Measurements from ENCODE around the gene ROR2. TPM values are rescaled to one million over a fixed set of nuclear protein-coding genes. Genes with fewer than 3 reads are reported as not detected.

The ROR2 gene
- total RNA-seq, 3 donors from 2014 or later = 0.10 to 0.16 (median 0.11) TPM

DNA sequence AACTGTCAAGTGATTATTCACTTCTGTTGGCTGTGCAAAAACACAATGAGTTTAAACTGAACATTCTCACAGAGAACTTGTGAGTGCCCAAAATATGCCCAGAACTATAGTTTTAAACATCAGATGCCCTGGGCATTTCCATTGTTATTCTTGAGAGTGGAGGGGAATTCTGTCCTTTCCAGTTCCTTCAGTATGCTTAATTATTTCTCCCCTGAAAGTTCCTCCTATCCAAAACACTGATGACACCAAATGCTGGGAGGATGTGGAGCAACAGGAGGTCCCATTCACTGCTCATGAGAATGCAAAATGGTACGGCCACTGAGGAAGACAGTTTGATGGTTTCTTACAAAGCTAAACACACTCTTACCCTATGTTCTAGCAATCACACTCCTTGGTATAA lies 55.5 kb downstream of the ROR2 start:
- Mint-ChIP-seq H3K4me1 (ENCODE audit: low read depth) (no peaks in the 10 kb centered on the region), H3K36me3 (ENCODE audit: insufficient read depth) (no peaks in the 10 kb centered on the region), H3K27me3 (ENCODE audit: low read depth) (peaks cover 32% of the 10 kb centered on the region), H3K4me3 (no peak overlapping the region), H3K9me3 (no peaks in the 10 kb centered on the region)
- ATAC-seq (no peak), DNase-seq (no peak)

DNA sequence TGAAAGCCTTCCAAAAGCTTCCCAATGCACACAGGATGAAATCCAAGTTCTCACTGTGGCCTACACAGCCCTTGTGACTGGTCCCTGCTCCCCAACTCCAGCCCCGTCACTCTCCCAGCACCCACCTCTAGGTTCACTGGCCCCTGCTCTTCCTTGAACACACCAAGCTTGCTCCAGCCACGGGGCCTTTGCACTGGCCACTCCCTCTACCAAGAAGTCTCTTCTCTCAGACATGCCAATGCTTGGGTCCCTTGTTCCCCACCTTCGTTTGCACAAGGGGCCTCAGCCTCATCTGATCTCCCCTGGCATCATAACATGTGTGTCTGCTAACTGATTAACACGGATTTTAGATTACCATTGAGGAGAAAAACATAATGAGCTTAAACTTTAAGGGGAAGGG lies 56.0 kb downstream of the ROR2 start:
- Mint-ChIP-seq H3K36me3 (ENCODE audit: insufficient read depth) (no peaks in the 10 kb centered on the region), H3K4me3 (no peak overlapping the region), H3K27me3 (ENCODE audit: low read depth) (peaks cover 32% of the 10 kb centered on the region), H3K4me1 (ENCODE audit: low read depth) (no peaks in the 10 kb centered on the region), H3K9me3 (no peaks in the 10 kb centered on the region)
- ATAC-seq = no peak
- no peak for DNase-seq

DNA sequence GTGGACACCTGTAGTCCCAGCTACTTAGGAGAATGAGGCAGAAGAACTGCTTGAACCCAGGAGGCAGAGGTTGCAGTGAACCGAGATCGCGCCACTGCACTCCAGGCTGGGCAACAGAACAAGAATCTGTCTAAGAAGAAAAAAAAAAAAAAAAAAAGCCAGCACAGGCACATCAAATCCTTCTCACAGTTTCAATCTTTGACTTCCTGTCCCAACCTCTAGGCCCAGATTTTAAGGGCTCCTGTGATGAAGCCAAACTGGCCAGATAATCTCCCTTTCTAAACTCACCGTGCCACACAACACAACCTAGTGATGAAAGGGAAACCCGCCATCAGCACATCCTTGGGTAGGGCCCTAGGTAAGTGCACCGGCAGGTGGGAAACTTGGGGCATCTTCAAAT lies 58.1 kb downstream of the ROR2 start:
- Mint-ChIP-seq H3K27me3 (ENCODE audit: low read depth) (peaks cover 33% of the 10 kb centered on the region), H3K4me1 (ENCODE audit: low read depth) (no peaks in the 10 kb centered on the region), H3K36me3 (ENCODE audit: insufficient read depth) (no peaks in the 10 kb centered on the region), H3K4me3 (no peak overlapping the region), H3K9me3 (no peaks in the 10 kb centered on the region)
- DNase-seq (no peak), ATAC-seq (no peak)

DNA sequence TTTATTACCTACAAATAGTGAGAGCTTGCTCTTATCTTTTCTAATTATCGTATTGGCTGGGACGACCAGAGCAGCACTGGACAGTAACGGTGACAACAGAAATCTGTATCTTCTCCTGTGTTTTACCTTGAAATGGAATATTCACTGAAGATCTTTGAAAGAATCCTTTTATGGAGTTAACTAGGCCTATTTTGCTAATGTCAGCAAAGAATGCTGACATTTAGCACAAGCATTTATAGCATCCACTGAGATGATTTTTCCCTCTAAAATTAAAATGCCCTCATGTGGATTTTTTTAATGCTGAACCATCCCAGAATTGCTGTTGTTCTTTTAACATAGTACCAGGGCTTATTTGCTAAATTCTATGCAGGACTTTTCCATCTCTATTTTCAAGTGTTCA lies 59.4 kb downstream of the ROR2 start:
- DNase-seq = no peak
- Mint-ChIP-seq H3K4me1 (ENCODE audit: low read depth) (no peaks in the 10 kb centered on the region), H3K9me3 (no peaks in the 10 kb centered on the region), H3K36me3 (ENCODE audit: insufficient read depth) (no peaks in the 10 kb centered on the region), H3K27me3 (ENCODE audit: low read depth) (peaks cover 28% of the 10 kb centered on the region), H3K4me3 (no peak overlapping the region)
- no peak for ATAC-seq

DNA sequence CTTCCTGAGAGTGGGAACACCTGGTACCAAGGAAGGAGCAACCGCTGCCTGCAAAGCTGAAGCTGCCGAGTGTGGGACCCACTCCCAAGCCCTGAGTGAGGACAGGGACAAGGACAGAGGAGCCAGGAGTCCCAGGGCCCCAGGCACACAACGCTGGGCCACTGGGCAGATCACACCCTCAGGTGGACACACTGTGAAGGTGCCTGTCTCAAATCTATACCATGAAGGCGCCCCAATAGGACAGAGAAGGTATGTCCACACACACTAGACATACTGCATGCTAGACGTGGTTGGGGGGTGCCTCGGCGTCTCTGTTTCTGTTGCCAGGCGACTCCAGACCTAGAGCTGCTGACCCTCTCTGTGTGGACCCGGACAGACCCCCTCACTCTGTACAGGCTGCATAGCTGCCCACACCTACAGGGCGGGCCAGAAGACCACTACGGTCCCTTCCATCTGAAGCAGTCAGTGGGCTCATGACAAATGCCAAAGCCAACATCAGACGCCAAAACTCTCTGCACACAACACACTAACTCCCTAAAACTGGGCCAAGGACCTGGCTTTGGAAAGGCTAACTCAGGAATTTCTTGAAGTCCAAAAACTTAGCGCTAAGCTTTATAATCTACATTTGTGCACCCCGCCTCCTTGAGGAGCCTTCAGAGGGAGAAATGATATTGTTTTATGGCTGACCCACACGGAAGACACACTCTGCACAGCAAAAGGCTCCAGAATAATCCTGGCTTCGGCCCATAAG lies 60.7 kb downstream of the ROR2 start:
- no peaks in the 10 kb centered on the region for H3K36me3 Mint-ChIP-seq (ENCODE audit: insufficient read depth)
- DNase-seq (no peak), ATAC-seq (no peak)
- peaks cover 22% of the 10 kb centered on the region for H3K27me3 Mint-ChIP-seq (ENCODE audit: low read depth)
- no peaks in the 10 kb centered on the region for H3K9me3 Mint-ChIP-seq
- no peak overlapping the region for H3K4me3 Mint-ChIP-seq
- no peaks in the 10 kb centered on the region for H3K4me1 Mint-ChIP-seq (ENCODE audit: low read depth)

DNA sequence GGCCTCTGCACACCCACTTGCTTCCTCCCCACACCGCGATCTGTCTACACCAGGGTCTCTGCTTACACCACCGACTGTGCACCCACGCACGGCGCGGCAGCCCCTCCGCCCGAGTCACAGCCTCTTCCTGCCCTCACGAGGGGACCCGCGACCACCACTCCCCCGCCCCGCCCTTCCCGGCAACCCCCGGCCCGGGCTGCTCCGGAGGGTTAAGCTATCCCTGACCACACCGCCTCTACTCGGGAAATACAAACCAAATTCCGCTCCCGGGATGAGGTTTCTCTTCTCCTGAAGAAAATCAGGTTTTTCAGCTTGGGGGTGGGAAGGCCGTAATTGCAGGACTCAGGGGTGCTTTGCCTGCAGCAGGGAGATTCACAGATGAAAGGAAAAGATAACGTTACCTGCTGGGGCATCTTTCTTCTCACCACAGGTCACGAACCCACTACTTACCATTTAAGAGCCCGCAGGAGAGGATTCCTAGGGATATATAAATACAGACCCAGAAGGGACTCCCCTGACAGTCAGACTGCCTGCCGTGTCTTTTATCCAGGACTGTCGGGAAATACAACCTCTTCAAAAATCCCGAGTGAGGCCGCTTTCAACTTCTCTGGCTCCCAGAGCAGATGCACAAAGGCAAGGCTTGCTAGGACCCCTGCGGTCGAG lies 63.5 kb downstream of the ROR2 start:
- H3K36me3 Mint-ChIP-seq (ENCODE audit: insufficient read depth) = no peaks in the 10 kb centered on the region
- H3K4me1 Mint-ChIP-seq (ENCODE audit: low read depth) = no peaks in the 10 kb centered on the region
- H3K27me3 Mint-ChIP-seq (ENCODE audit: low read depth) = peaks cover 16% of the 10 kb centered on the region
- no peak for ATAC-seq
- DNase-seq = no peak
- no peaks in the 10 kb centered on the region for H3K9me3 Mint-ChIP-seq
- no peak overlapping the region for H3K4me3 Mint-ChIP-seq

DNA sequence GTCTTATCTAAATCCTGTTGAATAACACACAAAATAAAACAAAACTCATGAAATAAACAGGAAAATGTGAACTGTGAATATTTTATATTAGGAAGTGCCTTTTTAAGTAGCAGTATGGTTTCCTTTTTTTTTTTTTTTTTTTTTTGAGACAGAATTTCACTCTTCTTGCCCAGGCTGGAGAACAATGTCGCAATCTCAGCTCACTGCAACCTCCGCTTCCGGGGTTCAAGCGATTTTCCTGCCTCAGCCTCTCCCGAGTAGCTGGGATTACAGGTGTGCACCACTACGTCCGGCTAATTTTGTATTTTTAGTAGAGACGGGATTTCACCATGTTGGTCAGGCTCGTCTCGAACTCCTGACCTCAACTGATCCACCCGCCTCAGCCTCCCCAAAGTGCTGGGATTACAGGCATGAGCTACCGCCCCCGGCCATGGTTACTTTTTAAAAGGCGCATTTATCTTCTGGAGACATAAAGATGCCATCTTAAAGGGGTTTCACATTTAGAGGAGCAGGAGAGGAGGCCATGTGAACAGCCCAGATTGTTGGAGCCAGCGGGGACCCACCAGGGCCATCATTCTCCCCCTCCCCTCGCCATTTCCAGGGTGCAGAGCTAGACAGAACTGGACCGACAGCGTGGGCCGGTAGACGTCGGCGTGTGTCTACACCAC lies 64.1 kb downstream of the ROR2 start:
- H3K4me3 Mint-ChIP-seq = no peak overlapping the region
- DNase-seq (no peak), ATAC-seq (no peak)
- H3K27me3 Mint-ChIP-seq (ENCODE audit: low read depth) = peaks cover 17% of the 10 kb centered on the region
- no peaks in the 10 kb centered on the region for H3K4me1 Mint-ChIP-seq (ENCODE audit: low read depth)
- no peaks in the 10 kb centered on the region for H3K36me3 Mint-ChIP-seq (ENCODE audit: insufficient read depth)
- H3K9me3 Mint-ChIP-seq = no peaks in the 10 kb centered on the region

DNA sequence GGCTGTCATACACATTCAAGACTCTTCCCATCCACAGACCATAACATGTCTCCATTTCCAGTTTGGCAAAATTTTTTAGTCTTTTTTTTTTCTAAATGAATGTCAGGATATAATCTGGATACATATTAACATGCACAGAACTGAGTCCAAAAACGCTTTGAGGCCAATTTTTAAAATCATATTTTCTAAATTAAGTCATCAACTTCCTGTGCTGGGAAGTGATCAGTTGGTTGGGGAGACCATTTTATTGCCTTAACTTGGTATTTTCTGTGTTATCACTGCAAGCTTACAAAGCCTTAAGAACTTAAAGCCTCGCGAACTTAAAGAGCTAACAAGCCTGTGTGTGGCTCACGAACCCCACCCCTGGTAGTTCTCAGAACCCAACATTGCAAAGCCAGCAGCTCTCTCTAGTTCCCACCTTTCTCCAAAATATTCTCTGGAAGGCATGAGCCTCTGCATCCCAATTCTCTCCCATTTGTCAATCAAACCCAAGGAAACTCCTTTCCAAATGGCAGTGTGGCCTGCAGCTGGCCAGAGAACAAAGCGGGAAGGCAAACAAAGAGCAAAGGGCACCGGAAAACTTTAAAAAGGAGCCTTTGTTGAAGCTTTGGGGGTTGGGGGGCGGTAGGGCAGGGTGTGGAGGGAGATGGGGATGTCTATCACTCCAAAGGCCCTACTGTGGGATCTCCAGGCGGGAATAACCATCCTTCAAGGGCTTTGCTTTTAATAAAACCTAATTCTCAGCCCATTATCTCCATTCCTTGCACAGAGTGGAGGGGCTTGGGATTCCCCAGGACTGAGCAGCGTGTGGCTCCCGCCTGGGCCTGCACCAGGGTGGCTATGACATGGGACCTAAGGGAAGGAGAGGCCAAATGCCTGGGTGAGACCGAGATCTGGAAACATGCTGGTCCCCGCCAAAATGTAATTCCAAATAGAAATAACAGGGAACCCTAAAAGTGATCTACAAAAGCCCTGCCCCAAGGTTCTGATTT lies 65.0 kb downstream of the ROR2 start:
- no peak for DNase-seq
- Mint-ChIP-seq H3K4me3 (no peak overlapping the region), H3K9me3 (no peaks in the 10 kb centered on the region), H3K27me3 (ENCODE audit: low read depth) (peaks cover 17% of the 10 kb centered on the region), H3K4me1 (ENCODE audit: low read depth) (no peaks in the 10 kb centered on the region), H3K36me3 (ENCODE audit: insufficient read depth) (no peaks in the 10 kb centered on the region)
- ATAC-seq = no peak

DNA sequence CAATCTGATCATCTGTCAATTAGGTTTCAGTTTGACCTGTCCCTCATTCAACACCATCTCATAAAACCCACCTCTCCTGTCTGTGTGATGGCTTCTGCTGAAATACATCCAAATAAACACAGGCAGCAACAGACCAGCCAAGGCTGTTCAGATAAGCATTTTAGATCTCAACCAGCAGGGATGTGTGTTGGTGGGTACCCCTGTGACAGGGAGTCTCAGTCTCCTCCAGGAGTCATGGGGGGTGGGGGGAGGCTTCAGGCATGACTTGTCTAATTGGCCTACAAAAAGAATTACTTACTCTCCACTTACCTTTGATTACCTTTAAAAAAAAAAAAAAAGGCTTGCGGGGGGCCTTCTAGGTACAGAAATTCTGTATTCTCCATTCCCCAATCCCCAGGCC lies 65.9 kb downstream of the ROR2 start:
- Mint-ChIP-seq H3K27me3 (ENCODE audit: low read depth) (peaks cover 17% of the 10 kb centered on the region), H3K4me1 (ENCODE audit: low read depth) (no peaks in the 10 kb centered on the region), H3K9me3 (no peaks in the 10 kb centered on the region), H3K36me3 (ENCODE audit: insufficient read depth) (no peaks in the 10 kb centered on the region), H3K4me3 (no peak overlapping the region)
- DNase-seq (no peak), ATAC-seq (no peak)

DNA sequence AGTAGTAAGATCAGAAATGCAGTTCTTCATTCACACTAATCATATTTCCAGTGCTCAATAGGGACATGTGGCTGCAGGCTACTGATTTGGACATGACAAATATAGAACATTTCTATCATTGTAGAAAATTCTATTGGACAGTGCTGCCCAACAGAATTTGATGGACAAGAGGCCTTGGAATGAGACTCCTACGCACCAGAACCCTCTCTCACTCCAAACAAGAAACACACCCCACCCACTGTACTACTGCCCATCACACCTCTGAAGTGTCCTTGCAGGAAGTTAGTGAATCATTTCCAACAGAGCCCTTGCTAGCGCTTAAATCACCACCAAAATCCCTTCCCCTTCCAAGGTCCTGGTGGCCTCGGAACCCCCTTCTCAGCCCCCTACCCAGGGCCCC lies 66.5 kb downstream of the ROR2 start:
- Mint-ChIP-seq H3K4me1 (ENCODE audit: low read depth) (no peaks in the 10 kb centered on the region), H3K4me3 (no peak overlapping the region), H3K9me3 (no peaks in the 10 kb centered on the region), H3K36me3 (ENCODE audit: insufficient read depth) (no peaks in the 10 kb centered on the region), H3K27me3 (ENCODE audit: low read depth) (peaks cover 14% of the 10 kb centered on the region)
- DNase-seq (no peak), ATAC-seq (no peak)

DNA sequence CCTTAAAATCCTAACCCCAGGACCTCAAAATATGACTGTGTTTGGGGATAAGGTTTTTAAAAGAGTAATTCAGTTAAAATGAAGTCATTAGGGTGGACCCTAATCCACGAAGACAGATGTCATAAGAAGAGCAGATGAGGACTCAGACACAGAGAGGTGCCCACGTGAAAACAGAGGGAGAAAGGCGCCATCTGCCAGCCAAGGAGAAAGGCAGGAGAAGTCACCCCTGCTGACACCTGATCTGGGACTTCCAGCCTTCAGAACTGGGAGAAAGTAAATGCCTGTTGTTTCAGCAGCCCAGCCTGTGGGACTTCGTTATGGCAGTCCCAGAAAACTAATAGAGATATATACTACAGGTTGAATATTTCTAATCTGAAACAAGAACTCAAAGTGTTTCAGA lies 67.4 kb downstream of the ROR2 start:
- DNase-seq (no peak), ATAC-seq (no peak)
- Mint-ChIP-seq H3K36me3 (ENCODE audit: insufficient read depth) (no peaks in the 10 kb centered on the region), H3K27me3 (ENCODE audit: low read depth) (peaks cover 8% of the 10 kb centered on the region), H3K4me1 (ENCODE audit: low read depth) (no peaks in the 10 kb centered on the region), H3K9me3 (no peaks in the 10 kb centered on the region), H3K4me3 (no peak overlapping the region)

DNA sequence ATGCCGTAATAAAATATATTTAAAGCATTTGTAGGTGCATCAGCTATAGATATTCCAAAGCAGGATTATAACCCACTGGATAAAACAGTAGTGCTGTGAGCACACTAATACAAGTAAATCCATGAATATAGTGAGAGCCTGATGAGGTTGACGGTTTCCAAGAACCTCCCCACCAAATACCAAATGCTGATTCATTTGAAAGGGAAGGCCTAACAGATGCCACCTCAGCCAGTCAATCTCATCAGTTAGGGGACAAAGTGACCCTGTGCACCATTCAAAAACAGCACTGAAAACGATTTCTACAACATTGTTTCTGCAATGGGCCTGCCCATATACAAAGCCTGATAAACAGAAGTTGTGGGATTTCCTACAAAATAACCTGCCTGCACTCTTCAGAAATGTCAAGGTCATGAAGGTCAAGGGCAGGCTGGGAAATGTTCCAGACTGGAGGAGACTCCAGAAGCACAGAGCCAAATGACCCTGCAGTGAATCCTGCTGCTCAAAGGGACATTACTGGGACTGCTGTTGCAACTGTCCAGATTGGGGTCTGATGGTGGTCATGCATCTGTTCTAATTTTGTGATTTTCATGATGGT lies 69.6 kb downstream of the ROR2 start:
- H3K27me3 Mint-ChIP-seq (ENCODE audit: low read depth) = peaks cover 3% of the 10 kb centered on the region
- H3K9me3 Mint-ChIP-seq = no peaks in the 10 kb centered on the region
- H3K4me1 Mint-ChIP-seq (ENCODE audit: low read depth) = no peaks in the 10 kb centered on the region
- no peak for ATAC-seq
- no peak for DNase-seq
- H3K36me3 Mint-ChIP-seq (ENCODE audit: insufficient read depth) = no peaks in the 10 kb centered on the region
- no peak overlapping the region for H3K4me3 Mint-ChIP-seq

DNA sequence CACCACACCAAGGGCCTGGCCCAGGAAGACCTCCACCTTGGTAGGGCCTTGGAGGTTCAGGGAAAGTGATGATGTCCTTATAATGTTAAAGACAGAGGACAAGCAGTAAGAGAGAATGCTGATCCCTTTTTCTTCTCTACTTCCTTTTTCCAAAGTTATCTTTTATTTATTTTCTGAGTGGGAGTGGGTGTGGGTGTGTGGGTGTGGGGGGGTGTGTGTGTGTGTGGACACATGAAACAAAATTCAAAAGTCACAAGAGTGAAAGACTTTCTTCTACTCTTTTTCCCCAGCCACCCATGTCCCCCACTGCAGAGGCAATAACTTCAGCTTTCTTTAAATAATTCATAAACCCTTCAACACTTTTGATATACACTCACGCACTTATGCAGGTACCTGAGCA lies 70.8 kb downstream of the ROR2 start:
- no peak overlapping the region for H3K4me3 Mint-ChIP-seq
- no peak for ATAC-seq
- H3K36me3 Mint-ChIP-seq (ENCODE audit: insufficient read depth) = no peaks in the 10 kb centered on the region
- no peaks in the 10 kb centered on the region for H3K4me1 Mint-ChIP-seq (ENCODE audit: low read depth)
- no peak for DNase-seq
- peaks cover 3% of the 10 kb centered on the region for H3K27me3 Mint-ChIP-seq (ENCODE audit: low read depth)
- H3K9me3 Mint-ChIP-seq = no peaks in the 10 kb centered on the region

DNA sequence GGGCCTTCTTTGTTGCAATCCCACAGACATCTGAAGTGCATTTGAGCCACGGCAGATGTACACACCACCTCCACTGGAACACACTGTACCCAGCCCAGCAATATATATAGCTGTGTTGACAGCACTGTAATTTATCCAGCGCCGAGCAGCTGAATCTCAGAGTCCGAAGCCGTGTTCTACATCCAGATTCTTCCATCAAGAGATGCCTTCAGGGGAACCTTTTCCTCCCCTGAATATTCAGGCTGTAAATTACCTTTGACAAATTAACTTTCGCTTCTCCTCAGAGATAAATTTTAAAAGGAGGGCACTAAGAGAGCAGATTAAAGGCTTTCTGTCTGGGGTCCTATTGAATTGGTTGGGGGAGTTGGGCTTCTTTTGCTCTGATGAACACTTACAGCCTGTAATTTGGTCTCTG lies 76.4 kb downstream of the ROR2 start:
- Mint-ChIP-seq H3K27me3 (ENCODE audit: low read depth) (peaks cover 3% of the 10 kb centered on the region), H3K4me1 (ENCODE audit: low read depth) (no peaks in the 10 kb centered on the region), H3K36me3 (ENCODE audit: insufficient read depth) (no peaks in the 10 kb centered on the region), H3K9me3 (no peaks in the 10 kb centered on the region), H3K4me3 (no peak overlapping the region)
- DNase-seq = no peak
- ATAC-seq = no peak

Measured in activated T-cell treated with anti-CD3 and anti-CD28 coated beads, Interleukin-2, amount 50 U/mL, for 4 hours (primary cell).